Heart left ventricle (tissue), 16 donors: ENCODE measurements around the gene PLAC9. TPM values are rescaled to one million over a fixed set of nuclear protein-coding genes. Genes with fewer than 3 reads are reported as not detected.

Experiments used
- ATAC-seq, 4 donors: fragments of 200-7000 bp; cut with Tn5 transposase; one replicate each; pipeline ENCODE4 v1.9.1; 2020 to 2022; ENCODE audit warnings: moderate library complexity in 4 of 4, mild to moderate bottlenecking in 3 of 4, moderate number of reproducible peaks in 1 of 4
- DNase-seq, 5 donors: peaks; one replicate each; pipeline ENCODE4 v3.0.0-alpha.2; 2020
- H3K27ac ChIP-seq, 12 donors: fragments of 200-600 bp; sonication (generic) in 4 of 12; one replicate each; pipeline versions ENCODE4 v1.5.0 to v1.8.0; 2016 to 2022; ENCODE audit warnings: mild to moderate bottlenecking in 2 of 12
- H3K27me3 ChIP-seq, 9 donors: fragments of 200-600 bp; sonication (generic) in 2 of 9; one replicate each; pipeline versions ENCODE4 v1.5.1 to v1.8.0; 2016 to 2022; ENCODE audit warnings: mild to moderate bottlenecking in 3 of 9
- H3K36me3 ChIP-seq, 9 donors: fragments of 200-600 bp; sonication (generic) in 2 of 9; one replicate each; pipeline versions ENCODE4 v1.5.0 to v1.8.0; 2018 to 2022; ENCODE audit warnings: mild to moderate bottlenecking in 2 of 9
- H3K4me1 ChIP-seq, 12 donors: fragments of 200-600 bp; sonication (generic) in 4 of 12; one replicate each; pipeline versions ENCODE4 v1.5.0 to v1.8.0; 2016 to 2022; ENCODE audit warnings: mild to moderate bottlenecking in 3 of 12
- H3K4me3 ChIP-seq, 12 donors: fragments of 200-600 bp; sonication (generic) in 4 of 12; one replicate each; pipeline versions ENCODE4 v1.5.0 to v1.8.0; 2017 to 2022; ENCODE audit warnings: mild to moderate bottlenecking in 9 of 12, moderate library complexity in 4 of 12
- H3K9me3 ChIP-seq, 12 donors: fragments of 200-600 bp; sonication (generic) in 4 of 12; one replicate each; pipeline versions ENCODE4 v1.5.0 to v1.8.0; 2016 to 2022; ENCODE audit warnings: mild to moderate bottlenecking in 1 of 12
- CTCF ChIP-seq, 12 donors: fragments of 200-600 bp; sonication (generic) in 4 of 12; IDR thresholded peaks; one replicate each; pipeline versions ENCODE4 v1.5.0 to v1.8.0; 2018 to 2022; ENCODE audit warnings: antibody characterized with exemption in 12 of 12, mild to moderate bottlenecking in 5 of 12
- POLR2A ChIP-seq, 2 donors: fragments of 450-650 bp; IDR thresholded peaks; one replicate each; pipeline ENCODE4 v1.6.1; 2017; ENCODE audit warnings: antibody characterized with exemption in 2 of 2, mild to moderate bottlenecking in 2 of 2, moderate library complexity in 2 of 2
- WGBS, 4 donors: extraction: QIAGEN DNeasy Blood & Tissue Kit in 2 of 4; methylation state at CpG; one replicate each; pipeline versions ENCODE4 v1.1.5 to v1.1.7; 2013 to 2018; 5-methylcytosine and 5-hydroxymethylcytosine counted together
- intact Hi-C, 10 donors: fragments of 100-400 bp; cut with DNase I; formaldehyde crosslinking; loops; one replicate each; pipeline versions ENCODE4 v1.11.1 to v1.14.2; 2022
- polyA plus RNA-seq, 2 donors: library from polyadenylated mRNA; stranded (reverse); fragments of 200-250 nt; gene quantifications; one replicate each; pipeline ENCODE4 v1.2.3, GENCODE V29; 2013
- total RNA-seq, 9 donors: library from RNA; depleted of rRNA in 2 of 9; stranded (reverse); fragments of >200 nt in 2 of 9; fragmentation: NEBNext Ultra II Directional in 3 of 9; extraction: Animal tissue kit (Norgen Biotek cat#: 25700) in 3 of 9; gene quantifications; one replicate each; pipeline versions ENCODE4 v1.1.0 to v1.2.4, GENCODE V29; 2016 to 2023
- donor health status: ischemic (EF 13 %, LVEDD 7.1; RV severe dilation, severe dysfunction).
- donor health status: healthy with polysubstance abuse.
- donor health status: DM: no; HTN: yes; CAD: no.
- donor health status: DM: no; HTN: no; CAD: no.
- donor health status: ischemic (EF 25% LVEDD 6.9; RV normal size, moderate dysfunction).
- donor health status: ischemic (EF 25% LVEDD 5.7; RV mildly dilated, moderate dysfunction).
- donor health status: healthy.
- donor health status: DM: yes; HTN: yes; CAD: no.
- donor health status: ischemic (EF 35%, LVEDD 5.7; RV mildly dilated, moderate dysfunction).
- donor health status: nonischemic (EF 11% LVEDD 7.7; RV severe dilation, severe dysfunction).
- donor health status: DM: yes; HTN: yes; CAD: no.
- donor health status: PGD.
- donor health status: ischemic (EF 29% LVEDD 5.4; RV normal size, mild dysfunction).
- donor health status: nonischemic (EF 23%, LVEDD 6.1; RV moderate dilation, normal function).

PLAC9 gene
- total and polyA plus RNA-seq, 11 donors, result 16.5 to 51.6 (median 26.5) TPM

DNA sequence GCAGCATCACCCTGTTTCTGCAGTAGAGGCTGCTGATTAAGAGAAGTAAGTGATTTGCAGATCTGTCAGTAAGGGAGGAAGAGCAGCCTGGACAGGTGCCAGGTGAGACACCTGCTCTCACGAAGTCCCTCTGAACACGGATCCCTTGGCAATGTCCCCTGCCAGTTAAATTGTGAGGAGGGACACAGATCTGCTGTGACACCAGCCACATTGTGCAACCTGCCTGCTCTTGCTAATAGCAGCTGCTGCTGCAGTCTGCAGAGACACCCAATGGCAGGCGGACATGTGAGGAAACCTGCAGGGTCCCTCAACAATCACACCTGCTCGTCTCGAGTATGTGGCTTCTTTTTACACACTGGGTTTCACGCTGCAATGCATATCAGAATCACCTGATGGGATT is 40.9 kb downstream of the PLAC9 start:
- no peaks in the 10 kb centered on the region for H3K9me3 ChIP-seq
- 37 to 68% (median 60%) methylated on average over 5 to 6 of the region's 6 CpGs for WGBS, 4 donors
- ATAC-seq (no peak), DNase-seq (no peak)
- peaks cover 5 to 90% (median 55%) of the 10 kb centered on the region in 12 donors for H3K4me1 ChIP-seq
- peaks cover 0 to 60% (median 43%) of the 10 kb centered on the region in 9 donors for H3K36me3 ChIP-seq
- no peak overlapping the region for H3K4me3 ChIP-seq
- intact Hi-C loops, result no loop called here
- H3K27me3 ChIP-seq, result no peaks in the 10 kb centered on the region
- TF ChIP-seq CTCF (IDR thresholded peaks at IDR 0.05), result no peak
- no peak for TF ChIP-seq POLR2A (IDR thresholded peaks at IDR 0.05)
- H3K27ac ChIP-seq, result no peak overlapping the region

DNA sequence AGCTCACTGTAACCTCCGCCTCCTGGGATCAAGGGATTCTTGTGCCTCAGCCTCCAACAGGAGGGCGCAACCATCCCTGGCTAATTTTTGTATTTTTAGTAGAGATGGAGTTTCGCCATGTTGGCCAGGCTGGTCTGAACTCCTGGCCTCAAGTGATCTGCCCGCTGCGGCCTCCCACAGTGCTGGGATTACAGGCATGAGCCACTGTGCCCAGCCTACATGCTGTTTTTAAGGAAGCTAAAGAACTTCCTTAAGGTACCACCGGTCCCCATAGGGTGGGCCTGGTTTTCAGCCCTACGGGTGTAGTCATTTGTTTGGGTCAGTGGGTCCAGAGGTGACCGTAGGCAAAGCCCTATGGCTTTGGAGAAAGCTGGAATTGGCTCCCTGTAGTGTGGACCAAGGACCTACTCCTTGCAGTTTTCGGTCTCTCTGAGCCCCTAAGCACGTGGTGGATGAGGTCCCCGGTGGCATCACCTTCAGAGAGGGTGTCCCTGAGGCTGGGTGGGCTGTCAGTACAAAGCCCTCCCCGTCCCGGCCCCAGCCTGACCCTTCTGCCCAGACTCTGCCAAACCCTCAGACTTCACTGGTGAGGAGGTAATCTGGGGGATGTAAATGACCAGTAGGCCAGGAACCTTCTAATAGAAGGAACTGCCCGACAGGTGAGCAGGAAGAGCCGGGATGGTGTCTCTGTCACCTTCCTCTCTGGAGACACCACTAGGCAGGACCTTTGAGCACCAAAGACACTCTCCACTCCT is 42.3 kb downstream of the PLAC9 start:
- H3K9me3 ChIP-seq, result no peaks in the 10 kb centered on the region
- no peak overlapping the region for H3K4me3 ChIP-seq
- intact Hi-C loops, result no loop called here
- H3K27me3 ChIP-seq, result no peaks in the 10 kb centered on the region
- peaks cover 9 to 90% (median 59%) of the 10 kb centered on the region in 12 donors for H3K4me1 ChIP-seq
- WGBS, 4 donors, result 77 to 96% (median 94%) methylated on average over 13 to 15 of the region's 15 CpGs
- TF ChIP-seq POLR2A (IDR thresholded peaks at IDR 0.05), result no peak
- no peak for TF ChIP-seq CTCF (IDR thresholded peaks at IDR 0.05)
- no peak for ATAC-seq
- H3K27ac ChIP-seq, result no peak overlapping the region
- no peak for DNase-seq
- H3K36me3 ChIP-seq, result peaks cover 0 to 55% (median 33%) of the 10 kb centered on the region in 9 donors

DNA sequence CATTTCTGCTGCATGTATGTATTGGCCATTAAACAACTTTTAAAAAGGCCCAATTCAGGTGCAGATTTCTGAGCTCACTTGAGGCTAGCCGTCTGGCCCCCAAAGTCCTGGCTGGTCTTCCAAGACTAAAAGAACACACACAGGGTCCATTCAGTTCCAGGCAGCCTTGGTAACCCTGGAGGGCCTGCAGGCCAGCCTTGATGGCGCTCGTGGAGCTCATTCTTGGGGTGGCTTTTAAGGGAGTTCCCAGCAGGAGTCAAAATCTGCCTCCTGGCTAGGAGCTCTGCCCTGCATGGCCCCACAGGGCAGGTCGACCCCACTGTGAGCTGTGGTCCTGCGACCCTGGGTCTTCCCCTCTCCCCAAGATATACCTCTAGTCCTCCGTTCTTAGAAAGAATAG is 44.0 kb downstream of the PLAC9 start:
- no peak for ATAC-seq
- Histone ChIP-seq H3K36me3 (peaks cover 0 to 55% (median 20%) of the 10 kb centered on the region in 9 donors), H3K27ac (peak overlapping the region in 2 of 12 donors; percentile 13 to 14), H3K4me3 (no peak overlapping the region), H3K9me3 (no peaks in the 10 kb centered on the region), H3K4me1 (peaks cover 12 to 86% (median 62%) of the 10 kb centered on the region in 12 donors), H3K27me3 (no peaks in the 10 kb centered on the region)
- 77 to 88% (median 82%) methylated on average over 6 of the region's 6 CpGs for WGBS, 4 donors
- no peak for DNase-seq
- intact Hi-C loops, result no loop called here
- no peak for TF ChIP-seq CTCF (IDR thresholded peaks at IDR 0.05)
- TF ChIP-seq POLR2A (IDR thresholded peaks at IDR 0.05), result no peak

GRCh38 chr10:80177781-80178636 is 45.5 kb downstream of the PLAC9 start:
- ATAC-seq, result peak in 3 of 4 donors; percentile 21 to 31 (median 27)
- H3K4me1 ChIP-seq, result peaks cover 9 to 84% (median 66%) of the 10 kb centered on the region in 12 donors
- no peaks in the 10 kb centered on the region for H3K9me3 ChIP-seq
- intact Hi-C loops, result no loop called here
- DNase-seq, result no peak
- no peak overlapping the region for H3K4me3 ChIP-seq
- 53 to 63% (median 62%) methylated on average over 12 of the region's 12 CpGs for WGBS, 4 donors
- TF ChIP-seq POLR2A (IDR thresholded peaks at IDR 0.05) (no peak), CTCF (IDR thresholded peaks at IDR 0.05) (no peak)
- H3K27ac ChIP-seq, result peak overlapping the region in 8 of 12 donors; percentile 4 to 44 (median 28)
- H3K27me3 ChIP-seq, result no peaks in the 10 kb centered on the region
- H3K36me3 ChIP-seq, result peaks cover 0 to 41% (median 5%) of the 10 kb centered on the region in 9 donors
